Cardiac septum (tissue), 1 donor: ENCODE results near the gene DAGLA. TPM values are rescaled to one million over a fixed set of nuclear protein-coding genes. Genes with fewer than 3 reads are reported as not detected.
"Not testable (repeated sequence)": the region's sequence is repeated elsewhere in the genome, so short reads cannot be mapped to it uniquely, and the experiment has no call there.

Experiments used
- DNase-seq: peaks from one replicate; pipeline ENCODE4 v3.0.0-alpha.2; 2020; ENCODE audit warnings: low spot score
- intact Hi-C: fragments of 100-400 bp; cut with DNase I; formaldehyde crosslinking; loops from one replicate; pipeline ENCODE4 v1.14.0; 2022
- long read RNA-seq: library from polyadenylated mRNA; unstranded; transcript quantifications from one replicate; pipeline ENCODE4 v2.0.0, GENCODE V29; 2021
- total RNA-seq: library from RNA; stranded (reverse); fragmentation: NEBNext Ultra II Directional; extraction: Animal tissue kit (Norgen Biotek cat#: 25700); gene quantifications from one replicate; pipeline ENCODE4 v1.2.1, GENCODE V29; 2021
- donor health status: DM: no; HTN: no; CAD: no.

Gene DAGLA
- 3.3 TPM for total RNA-seq
- long read RNA-seq, partial matches to known transcripts, result 2 of 4 reads
- long read RNA-seq, other reads (novel, unspliced or antisense), result 2 of 4 reads

GRCh38 chr11:61679893-61680621 is at the start of gene DAGLA:
Gene DAGLA, plus strand, starts transcription at chr11:61680391. Its CDS starts 39,765 bp downstream, at chr11:61720156.
- DNase-seq, result peak; percentile 89
- intact Hi-C loops, result loop anchor here (1.0 kb wide), 1 partner anchor 53 kb away; no protein-coding TSS in a partner anchor

GRCh38 chr11:61632096-61632495 is 48.1 kb upstream of the DAGLA start:
- intact Hi-C loops, result no loop called here
- no peak for DNase-seq

GRCh38 chr11:61635304-61635703 is 44.9 kb upstream of the DAGLA start:
- DNase-seq, result no peak
- intact Hi-C loops, result no loop called here

GRCh38 chr11:61635787-61636186 is 44.4 kb upstream of the DAGLA start:
- DNase-seq, result no peak
- intact Hi-C loops, result no loop called here

- DNase-seq, result no peak
- intact Hi-C loops, result no loop called here
These were observed 43.5 kb upstream of the DAGLA start for GRCh38 chr11:61636676-61637075.

- DNase-seq, result no peak
- intact Hi-C loops, result no loop called here
These were observed 42.9 kb upstream of the DAGLA start for GRCh38 chr11:61637277-61637676.

- intact Hi-C loops, result loop anchor here (2.0 kb wide), 1 partner anchor 163 kb away; no protein-coding TSS in a partner anchor
- DNase-seq, result no peak
These were observed 40.3 kb upstream of the DAGLA start for GRCh38 chr11:61639816-61640443.

GRCh38 chr11:61642162-61642561 is 38.0 kb upstream of the DAGLA start:
- no peak for DNase-seq
- intact Hi-C loops, result no loop called here

- DNase-seq, result no peak
- intact Hi-C loops, result no loop called here
These were observed 34.9 kb upstream of the DAGLA start for GRCh38 chr11:61645179-61645868.

GRCh38 chr11:61647529-61647928 is 32.7 kb upstream of the DAGLA start:
- DNase-seq, result no peak
- intact Hi-C loops, result no loop called here

- intact Hi-C loops, result no loop called here
- no peak for DNase-seq
These were observed 29.2 kb upstream of the DAGLA start for GRCh38 chr11:61650781-61651571.

GRCh38 chr11:61652135-61652534 is 28.1 kb upstream of the DAGLA start:
- DNase-seq, result no peak
- intact Hi-C loops, result no loop called here

GRCh38 chr11:61654397-61654829 is 25.8 kb upstream of the DAGLA start:
- intact Hi-C loops, result no loop called here
- DNase-seq, result no peak

GRCh38 chr11:61655266-61656159 is 24.7 kb upstream of the DAGLA start:
- DNase-seq, intact Hi-C loops: not testable (repeated sequence)

- intact Hi-C loops, result no loop called here
- no peak for DNase-seq
These were observed 23.7 kb upstream of the DAGLA start for GRCh38 chr11:61656347-61657077.

- DNase-seq, result no peak
- intact Hi-C loops, result no loop called here
These were observed 22.5 kb upstream of the DAGLA start for GRCh38 chr11:61657566-61658290.

GRCh38 chr11:61659413-61660196 is 20.6 kb upstream of the DAGLA start:
- intact Hi-C loops, result no loop called here
- DNase-seq, result no peak
